Brain pericyte (primary cell): ENCODE results near the gene ITIH3.

ENCODE experiments used
- DNase-seq: peaks from one replicate; pipeline ENCODE4 v3.0.0-alpha.2; 2012; ENCODE audit warnings: low read depth, low spot score

ITIH3 gene

GRCh38 chr3:52779011-52779836 is 15.4 kb upstream of the ITIH3 start:
- no peak for DNase-seq

GRCh38 chr3:52779837-52780585 is 14.6 kb upstream of the ITIH3 start:
- DNase-seq: no peak

- no peak for DNase-seq
These were observed 12.9 kb upstream of the ITIH3 start for GRCh38 chr3:52781741-52782140.

DNA sequence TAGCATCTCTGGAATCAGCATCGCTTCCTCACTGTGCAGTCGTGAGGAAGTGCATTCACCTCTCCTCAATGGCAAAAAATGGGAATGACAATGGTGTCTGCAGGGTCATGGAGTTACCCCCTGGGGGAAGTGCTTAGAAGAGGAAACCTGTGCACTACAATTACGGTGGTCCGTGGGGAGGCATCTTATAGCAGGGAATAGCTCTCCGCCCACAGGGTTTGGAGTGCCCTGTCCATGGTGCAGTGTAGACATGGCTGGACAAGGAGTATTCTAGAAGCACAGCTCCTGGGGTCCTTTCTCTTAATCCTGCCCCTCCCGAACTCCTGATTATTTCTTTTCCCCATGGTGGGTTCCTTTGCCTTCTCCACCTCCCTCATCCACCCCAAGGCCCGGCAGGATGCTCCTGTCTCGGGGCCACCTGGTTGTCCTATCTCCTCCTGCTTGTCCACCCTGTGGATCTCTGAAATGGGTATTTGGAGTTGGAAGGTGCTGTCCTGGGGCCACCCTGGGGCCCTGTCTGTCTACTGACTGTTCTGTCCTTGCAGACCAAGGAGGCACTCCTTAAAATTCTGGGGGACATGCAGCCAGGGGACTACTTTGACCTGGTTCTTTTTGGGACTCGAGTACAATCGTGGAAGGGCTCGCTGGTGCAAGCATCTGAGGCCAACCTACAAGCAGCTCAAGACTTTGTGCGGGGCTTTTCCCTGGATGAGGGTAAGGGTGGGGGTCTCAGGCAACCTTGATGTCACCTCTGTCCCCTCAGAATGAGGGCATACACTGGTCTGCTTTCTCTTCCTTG is 12.0 kb upstream of the ITIH3 start:
- no peak for DNase-seq

DNA sequence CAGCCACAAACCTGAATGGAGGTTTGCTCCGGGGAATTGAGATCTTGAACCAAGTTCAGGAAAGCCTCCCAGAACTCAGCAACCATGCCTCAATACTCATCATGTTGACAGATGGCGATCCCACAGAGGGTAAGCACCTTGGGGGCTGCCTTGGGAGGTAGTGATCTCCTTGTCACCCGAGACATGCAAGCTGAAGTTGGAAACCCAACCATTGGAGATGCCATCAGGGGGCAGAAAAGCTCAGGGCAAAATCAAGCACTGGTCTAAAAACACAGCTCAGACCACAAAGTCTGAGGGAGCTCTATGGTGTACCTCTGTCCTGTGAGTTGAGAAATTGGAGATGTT is 11.4 kb upstream of the ITIH3 start:
- DNase-seq: no peak

GRCh38 chr3:52784021-52784621 is 10.5 kb upstream of the ITIH3 start:
- no peak for DNase-seq

- DNase-seq: no peak
These were observed 9.5 kb upstream of the ITIH3 start for GRCh38 chr3:52784931-52785590.

GRCh38 chr3:52786330-52787215 is 8.0 kb upstream of the ITIH3 start:
- no peak for DNase-seq

GRCh38 chr3:52787246-52787645 is 7.3 kb upstream of the ITIH3 start:
- DNase-seq: no peak

DNA sequence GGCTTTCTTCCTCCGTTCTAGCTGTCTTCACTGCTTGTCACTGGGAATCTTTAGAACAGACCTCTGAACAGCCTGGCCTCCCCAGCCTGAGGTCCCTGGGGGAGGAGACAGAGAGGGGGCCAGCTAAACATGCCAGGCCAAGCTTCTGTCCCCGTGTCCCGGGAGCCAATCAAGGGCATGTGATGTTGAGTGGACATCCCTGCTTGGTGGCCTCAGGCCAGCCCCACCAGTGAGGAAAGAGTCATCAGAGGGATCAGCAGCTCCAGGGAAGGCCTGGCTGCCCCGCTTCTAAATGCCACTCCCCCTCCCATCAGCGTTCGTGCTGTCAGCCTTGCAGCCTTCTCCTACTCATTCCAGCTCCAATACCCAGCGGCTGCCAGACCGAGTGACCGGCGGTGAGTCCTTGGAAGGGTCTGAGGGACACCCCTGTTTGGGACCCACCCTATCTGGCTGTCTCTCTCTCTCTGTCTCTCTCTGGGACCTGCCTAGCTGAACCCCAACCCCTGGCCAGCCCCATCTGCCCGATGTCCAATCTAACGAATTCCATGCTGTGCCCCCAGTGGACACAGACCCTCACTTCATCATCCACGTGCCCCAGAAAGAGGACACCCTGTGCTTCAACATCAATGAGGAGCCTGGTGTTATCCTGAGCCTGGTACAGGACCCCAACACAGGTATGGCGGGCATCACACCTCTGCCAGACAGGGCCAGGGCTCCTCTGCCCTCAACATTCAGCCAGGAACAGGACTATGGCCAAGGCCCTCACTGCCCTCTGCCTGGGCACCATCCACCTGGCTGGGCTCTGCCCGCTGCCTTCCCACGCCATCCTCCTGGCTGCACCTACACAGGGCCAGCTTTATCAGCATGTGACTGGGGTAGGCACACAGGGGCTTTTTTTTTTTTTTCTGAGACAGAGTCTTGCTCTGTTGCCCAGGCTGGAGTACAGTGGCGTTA is 6.6 kb upstream of the ITIH3 start:
- no peak for DNase-seq

- no peak for DNase-seq
These were observed 5.5 kb upstream of the ITIH3 start for GRCh38 chr3:52788890-52789745.

- DNase-seq: no peak
These were observed 4.9 kb upstream of the ITIH3 start for GRCh38 chr3:52789746-52790040.

GRCh38 chr3:52790337-52790736 is 4.3 kb upstream of the ITIH3 start:
- no peak for DNase-seq

GRCh38 chr3:52790741-52791140 is 3.9 kb upstream of the ITIH3 start:
- no peak for DNase-seq

DNA sequence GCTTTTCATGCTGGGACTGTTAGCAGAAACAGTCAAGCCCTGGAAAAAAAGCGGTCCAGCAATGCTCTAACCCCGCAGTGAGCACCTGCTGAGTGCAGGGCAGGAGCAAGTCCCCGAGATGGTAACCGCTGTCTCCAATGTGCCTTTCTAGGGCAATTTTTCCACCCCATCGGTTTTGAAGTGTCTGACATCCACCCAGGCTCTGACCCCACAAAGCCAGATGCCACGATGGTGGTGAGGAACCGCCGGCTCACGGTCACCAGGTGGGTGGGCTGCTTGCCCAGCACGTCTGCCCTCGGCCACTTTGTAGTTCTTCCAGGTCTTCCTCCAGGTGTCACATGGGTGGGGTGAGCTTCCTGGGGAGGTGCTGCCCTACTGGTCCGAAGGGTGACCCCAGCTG is 3.2 kb upstream of the ITIH3 start:
- DNase-seq: no peak

DNA sequence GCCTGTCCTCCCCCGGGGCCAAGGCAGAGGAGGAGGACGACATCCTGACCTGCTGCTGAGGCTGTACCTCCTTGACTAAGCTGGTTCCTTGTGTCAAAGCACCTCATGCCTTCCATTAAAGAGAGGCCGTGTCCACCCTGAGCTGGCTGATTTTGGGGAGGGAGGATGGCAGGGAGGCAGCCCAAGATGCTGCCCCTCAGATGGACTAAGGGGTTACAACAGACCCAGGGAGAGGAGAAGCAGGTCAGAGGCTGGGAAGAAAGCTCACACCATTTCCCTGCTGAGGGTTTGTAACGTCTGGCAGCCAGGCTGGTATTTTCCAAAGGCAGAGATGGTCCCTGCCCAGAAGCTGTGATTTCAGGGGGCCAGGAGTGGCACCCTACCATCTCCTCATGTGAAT is 2.7 kb upstream of the ITIH3 start:
- no peak for DNase-seq

DNA sequence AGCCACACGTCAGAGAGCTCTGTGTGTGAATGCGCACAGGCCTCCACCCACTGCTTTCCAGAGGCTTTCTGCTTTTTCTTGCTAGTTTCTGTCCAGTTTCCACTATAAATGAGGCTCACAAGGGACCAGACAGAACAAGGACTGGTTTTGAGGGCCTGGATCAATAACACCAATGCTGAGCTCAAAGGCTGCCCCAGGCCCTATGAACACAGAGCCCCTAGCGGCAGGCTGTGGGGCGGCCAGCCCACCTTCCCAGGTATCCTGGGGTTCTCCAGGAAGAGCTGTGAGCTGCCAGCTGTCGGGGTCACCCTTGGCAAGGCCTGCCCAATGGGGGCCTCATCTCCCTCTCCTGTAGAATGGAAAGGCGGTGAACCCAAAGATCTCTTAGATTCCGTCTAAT is 2.2 kb upstream of the ITIH3 start:
- no peak for DNase-seq

DNA sequence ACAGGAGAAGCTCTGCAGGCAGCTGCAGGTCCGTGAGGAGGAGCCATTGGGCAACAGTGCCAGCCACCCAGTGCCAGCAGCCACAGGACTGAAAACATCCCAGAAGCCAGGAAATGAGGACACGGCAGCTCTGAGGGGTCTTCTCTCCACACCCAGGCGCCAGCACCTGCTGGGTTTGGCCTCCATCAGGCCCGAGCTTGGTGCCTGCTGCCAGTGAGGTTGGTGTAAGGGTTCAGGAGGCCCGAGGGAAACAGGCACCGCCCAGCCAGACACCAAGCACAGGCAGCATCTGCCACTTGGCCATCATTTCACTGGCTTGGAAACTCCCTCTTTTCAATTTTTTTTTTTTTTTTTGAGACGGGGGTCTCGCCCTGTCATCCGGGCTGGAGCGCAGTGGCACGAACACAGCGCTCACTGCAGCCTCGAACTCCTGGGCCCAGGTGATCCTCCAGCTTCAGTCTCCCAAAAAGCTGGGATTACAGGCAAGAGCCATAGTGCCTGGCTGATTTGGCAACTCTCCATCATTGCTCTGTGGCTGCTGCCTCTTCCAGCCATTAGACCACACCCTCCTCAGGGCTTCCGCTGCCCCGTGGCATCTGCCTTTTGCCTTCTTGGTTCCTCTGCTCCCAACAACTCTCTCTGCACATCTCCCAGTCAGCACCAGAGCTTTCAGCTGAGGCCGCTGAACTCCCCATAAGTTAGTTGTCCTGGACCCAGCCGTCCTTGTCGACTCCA is 1.5 kb upstream of the ITIH3 start:
- DNase-seq: no peak
